Adrenal gland (tissue), 12 donors: ENCODE data around the gene UBN1. TPM values are rescaled to one million over a fixed set of nuclear protein-coding genes. Genes with fewer than 3 reads are reported as not detected.

ENCODE experiments used
- DNase-seq, 7 donors: peaks; one replicate each; pipeline ENCODE4 v3.0.0-alpha.2; 2019 to 2020
- H3K27ac ChIP-seq, 5 donors: fragments of 200-600 bp; sonication (generic) in 4 of 5; 1 replicate in 3 of 5; 2 replicates in 2 of 5; pipeline versions ENCODE4 v1.5.1 to v1.8.0; 2016 to 2020; ENCODE audit warnings: mild to moderate bottlenecking in 1 of 5
- H3K27me3 ChIP-seq: fragments of 200-600 bp; 2 replicates; pipeline ENCODE4 v1.8.0; 2021
- H3K36me3 ChIP-seq, 2 donors: fragments of 200-600 bp; replicated peaks in 1 of 2; 1 replicate in 1 of 2; 2 replicates in 1 of 2; pipeline versions ENCODE4 v1.5.1 to v1.8.0; 2018 to 2022
- H3K4me1 ChIP-seq, 2 donors: fragments of 200-600 bp; replicated peaks in 1 of 2; 1 replicate in 1 of 2; 2 replicates in 1 of 2; pipeline versions ENCODE4 v1.5.1 to v1.8.0; 2018 to 2021
- H3K4me3 ChIP-seq, 4 donors: fragments of 200-600 bp; sonication (generic) in 3 of 4; one replicate each; pipeline ENCODE4 v1.5.1; 2016 to 2018
- H3K9me3 ChIP-seq, 3 donors: fragments of 200-600 bp; sonication (generic) in 1 of 3; replicated peaks in 1 of 3; 1 replicate in 2 of 3; 2 replicates in 1 of 3; pipeline versions ENCODE4 v1.5.1 to v1.8.0; 2016 to 2021
- POLR2A ChIP-seq, 2 donors: fragments of 450-650 bp; IDR thresholded peaks; one replicate each; pipeline ENCODE4 v1.6.1; 2017; ENCODE audit warnings: antibody characterized with exemption in 2 of 2, mild to moderate bottlenecking in 2 of 2, moderate library complexity in 1 of 2
- WGBS, 4 donors: extraction: QIAGEN DNeasy Blood & Tissue Kit in 2 of 4; methylation state at CpG; one replicate each; pipeline versions ENCODE4 v1.1.5 to v1.1.7; 2013 to 2017; 5-methylcytosine and 5-hydroxymethylcytosine counted together
- intact Hi-C, 2 donors: fragments of 100-400 bp; cut with DNase I; formaldehyde crosslinking; loops; one replicate each; pipeline versions ENCODE4 v1.14.1 to v1.15.0; 2022 to 2023
- polyA plus RNA-seq, 3 donors: library from polyadenylated mRNA; stranded (reverse); fragments of 200-250 nt in 2 of 3; fragments of 350-450 nt in 1 of 3; fragmentation: Illumina TruSeq in 1 of 3; extraction: RNeasy Lipid Tissue Mini Kit (QIAGEN cat#74804) in 1 of 3; gene quantifications; one replicate each; pipeline ENCODE4 v1.2.3, GENCODE V29; 2013 to 2014
- total RNA-seq, 9 donors: library from RNA; depleted of rRNA in 4 of 9; stranded (reverse); fragments of >200 nt in 4 of 9; fragments of 120-200 nt in 1 of 9; fragmentation: NEBNext Ultra II Directional in 1 of 9; extraction: Animal tissue kit (Norgen Biotek cat#: 25700) in 1 of 9; gene quantifications; one replicate each; pipeline versions ENCODE4 v1.1.0 to v1.2.4, GENCODE V29; 2013 to 2023
- TF ChIP-seq, protein P1 (sequence below), 6 experiments: fragments of 450-650 bp in 4 of 6; fragments of 200-600 bp in 2 of 6; sonication (generic) in 1 of 6; IDR thresholded peaks; 1 replicate in 5 of 6; 2 replicates in 1 of 6; pipeline versions ENCODE4 v1.5.1 to v1.8.0; 2016 to 2021; ENCODE audit warnings: antibody characterized with exemption in 6 of 6, mild to moderate bottlenecking in 2 of 6, moderate library complexity in 1 of 6
- donor health status: healthy with polysubstance abuse.
- donor health status: Bipolar disorder and iron deficiency.
- donor health status: DM: yes; HTN: yes; CAD: no.
- donor health status: DM: no; HTN: no; CAD: no.
- donor health status: DM: no; HTN: no; CAD: no.
- donor health status: DM: yes; HTN: yes; CAD: no.

Gene UBN1
- total and polyA plus RNA-seq, 12 donors: 5.9 to 60.8 (median 28.4) TPM

DNA sequence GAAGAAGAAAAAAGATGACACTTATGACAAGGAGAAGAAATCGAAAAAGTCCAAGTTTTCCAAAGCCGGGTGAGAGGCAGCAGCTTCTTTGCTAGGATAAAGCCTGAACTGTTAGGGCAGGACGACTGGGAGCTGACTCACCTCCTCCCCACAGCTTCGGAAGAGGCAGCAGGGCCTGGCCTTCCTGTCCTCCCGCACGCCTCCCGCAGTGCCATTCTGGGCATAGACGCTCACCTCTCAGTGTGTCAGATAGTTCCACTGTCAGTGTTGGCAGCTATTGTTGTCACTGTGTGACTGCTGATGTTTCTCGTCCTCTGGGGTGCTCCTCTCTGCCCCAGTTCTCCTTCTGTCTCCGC is 12.6 kb downstream of the UBN1 start:
- peaks cover 0 to 54% of the 10 kb centered on the region in 2 donors for H3K36me3 ChIP-seq
- DNase-seq: peak in 4 of 7 donors; percentile 45 to 75 (median 48)
- intact Hi-C loops: no loop called here
- peak overlapping the region in 2 of 5 donors; percentile 24 to 61 for H3K27ac ChIP-seq
- no peak overlapping the region for H3K4me3 ChIP-seq
- H3K9me3 ChIP-seq: no peaks in the 10 kb centered on the region
- WGBS, 4 donors: 46 to 72% (median 61%) methylated on average over 10 of the region's 10 CpGs
- H3K27me3 ChIP-seq: no peaks in the 10 kb centered on the region
- TF ChIP-seq POLR2A (IDR thresholded peaks at IDR 0.05): no peak
- TF ChIP-seq, protein P1, sequence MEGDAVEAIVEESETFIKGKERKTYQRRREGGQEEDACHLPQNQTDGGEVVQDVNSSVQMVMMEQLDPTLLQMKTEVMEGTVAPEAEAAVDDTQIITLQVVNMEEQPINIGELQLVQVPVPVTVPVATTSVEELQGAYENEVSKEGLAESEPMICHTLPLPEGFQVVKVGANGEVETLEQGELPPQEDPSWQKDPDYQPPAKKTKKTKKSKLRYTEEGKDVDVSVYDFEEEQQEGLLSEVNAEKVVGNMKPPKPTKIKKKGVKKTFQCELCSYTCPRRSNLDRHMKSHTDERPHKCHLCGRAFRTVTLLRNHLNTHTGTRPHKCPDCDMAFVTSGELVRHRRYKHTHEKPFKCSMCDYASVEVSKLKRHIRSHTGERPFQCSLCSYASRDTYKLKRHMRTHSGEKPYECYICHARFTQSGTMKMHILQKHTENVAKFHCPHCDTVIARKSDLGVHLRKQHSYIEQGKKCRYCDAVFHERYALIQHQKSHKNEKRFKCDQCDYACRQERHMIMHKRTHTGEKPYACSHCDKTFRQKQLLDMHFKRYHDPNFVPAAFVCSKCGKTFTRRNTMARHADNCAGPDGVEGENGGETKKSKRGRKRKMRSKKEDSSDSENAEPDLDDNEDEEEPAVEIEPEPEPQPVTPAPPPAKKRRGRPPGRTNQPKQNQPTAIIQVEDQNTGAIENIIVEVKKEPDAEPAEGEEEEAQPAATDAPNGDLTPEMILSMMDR (IDR thresholded peaks at IDR 0.05): no peak
- H3K4me1 ChIP-seq: peaks cover 0 to 42% of the 10 kb centered on the region in 2 donors

GRCh38 chr16:4860727-4861342 is 13.6 kb downstream of the UBN1 start:
- no peak for TF ChIP-seq POLR2A (IDR thresholded peaks at IDR 0.05)
- TF ChIP-seq, protein P1 (IDR thresholded peaks at IDR 0.05): no peak
- H3K36me3 ChIP-seq: peaks cover 0 to 49% of the 10 kb centered on the region in 2 donors
- no peaks in the 10 kb centered on the region for H3K9me3 ChIP-seq
- no peak for DNase-seq
- H3K27me3 ChIP-seq: no peaks in the 10 kb centered on the region
- no peak overlapping the region for H3K4me3 ChIP-seq
- WGBS, 4 donors: 89 to 93% (median 92%) methylated on average over 11 to 14 of the region's 14 CpGs
- peaks cover 0 to 49% of the 10 kb centered on the region in 2 donors for H3K4me1 ChIP-seq
- intact Hi-C loops: no loop called here
- H3K27ac ChIP-seq: peak overlapping the region in 1 of 5 donors; percentile 24

GRCh38 chr16:4862639-4863038 is 15.4 kb downstream of the UBN1 start:
- WGBS, 4 donors: 80 to 85% (median 82%) methylated on average over 5 of the region's 5 CpGs
- DNase-seq: no peak

GRCh38 chr16:4864728-4865127 is 17.4 kb downstream of the UBN1 start:
- Histone ChIP-seq H3K27me3 (no peaks in the 10 kb centered on the region), H3K4me1 (peaks cover 0 to 31% of the 10 kb centered on the region in 2 donors), H3K9me3 (no peaks in the 10 kb centered on the region), H3K4me3 (no peak overlapping the region), H3K36me3 (peaks cover 0 to 38% of the 10 kb centered on the region in 2 donors), H3K27ac (no peak overlapping the region)
- intact Hi-C loops: no loop called here
- no peak for DNase-seq
- TF ChIP-seq POLR2A (IDR thresholded peaks at IDR 0.05): no peak
- TF ChIP-seq, protein P1 (IDR thresholded peaks at IDR 0.05): no peak
- WGBS, 4 donors: 71 to 82% (median 76%) methylated on average over 3 of the region's 3 CpGs

More at GRCh38 chr16:4862639-4863038, 15.4 kb downstream of the UBN1 start:
- Histone ChIP-seq H3K4me1 (peaks cover 0 to 45% of the 10 kb centered on the region in 2 donors), H3K4me3 (no peak overlapping the region), H3K27me3 (no peaks in the 10 kb centered on the region), H3K9me3 (no peaks in the 10 kb centered on the region), H3K36me3 (peaks cover 0 to 49% of the 10 kb centered on the region in 2 donors), H3K27ac (no peak overlapping the region)
- intact Hi-C loops: no loop called here
- no peak for TF ChIP-seq POLR2A (IDR thresholded peaks at IDR 0.05)
- TF ChIP-seq, protein P1 (IDR thresholded peaks at IDR 0.05): no peak
